Cardiac fibroblast (primary cell): Measurements from ENCODE around the gene MEOX1.

ENCODE experiments used
- DNase-seq, 2 donors: peaks; one replicate each; pipeline versions ENCODE4 v3.0.0 to v3.0.0-alpha.2; 2010; ENCODE audit warnings: low read depth in 2 of 2
- H3K4me3 ChIP-seq, 2 donors: replicated peaks in 1 of 2; 1 replicate in 1 of 2; 2 replicates in 1 of 2; pipeline ENCODE4 v1.5.1; 2011; ENCODE audit warnings: low read depth in 2 of 2, low read length in 2 of 2, mild to moderate bottlenecking in 2 of 2, moderate library complexity in 1 of 2
- TF ChIP-seq, protein P1 (sequence below): IDR thresholded peaks from one replicate; pipeline ENCODE4 v1.5.1; 2011; ENCODE audit warnings: low read depth, mild to moderate bottlenecking, low read length, inconsistent platforms

The MEOX1 gene

DNA sequence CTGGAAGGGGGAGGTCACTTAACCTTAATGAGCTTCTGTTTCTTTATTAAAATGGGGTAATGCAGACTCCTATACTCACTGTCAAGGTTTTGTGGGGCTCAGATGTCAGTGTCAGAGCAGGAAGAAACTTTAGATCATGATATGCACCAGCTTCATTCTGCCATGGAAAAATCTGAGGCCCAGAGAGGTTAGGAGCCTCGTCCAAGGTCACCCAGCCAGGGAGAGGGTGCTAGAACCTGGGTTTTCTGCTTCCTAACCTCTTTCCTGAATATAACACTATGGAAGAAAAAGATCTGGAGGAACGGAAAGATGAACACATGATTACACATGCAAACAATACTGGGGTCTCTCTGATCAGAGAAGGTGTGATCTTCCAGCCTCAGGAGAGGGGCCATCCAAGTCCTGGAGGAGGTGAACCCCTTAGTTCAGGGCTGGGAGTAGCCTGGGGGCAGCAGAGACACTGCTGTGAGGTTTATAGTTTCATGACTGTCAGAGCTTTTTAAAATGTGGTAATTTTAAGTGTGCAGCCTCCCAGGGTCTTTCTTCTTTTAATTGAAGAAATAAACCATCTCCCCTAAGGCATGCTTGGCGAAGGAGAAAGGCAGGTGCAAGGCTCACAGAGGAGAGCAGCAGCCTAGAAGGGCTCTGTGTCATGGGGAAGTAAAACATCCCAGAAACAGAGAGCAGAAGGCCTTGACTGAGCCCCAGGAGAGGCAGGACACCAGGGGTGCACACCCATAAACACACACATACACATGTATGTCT is 10.2 kb upstream of the MEOX1 start:
- TF ChIP-seq, protein P1, sequence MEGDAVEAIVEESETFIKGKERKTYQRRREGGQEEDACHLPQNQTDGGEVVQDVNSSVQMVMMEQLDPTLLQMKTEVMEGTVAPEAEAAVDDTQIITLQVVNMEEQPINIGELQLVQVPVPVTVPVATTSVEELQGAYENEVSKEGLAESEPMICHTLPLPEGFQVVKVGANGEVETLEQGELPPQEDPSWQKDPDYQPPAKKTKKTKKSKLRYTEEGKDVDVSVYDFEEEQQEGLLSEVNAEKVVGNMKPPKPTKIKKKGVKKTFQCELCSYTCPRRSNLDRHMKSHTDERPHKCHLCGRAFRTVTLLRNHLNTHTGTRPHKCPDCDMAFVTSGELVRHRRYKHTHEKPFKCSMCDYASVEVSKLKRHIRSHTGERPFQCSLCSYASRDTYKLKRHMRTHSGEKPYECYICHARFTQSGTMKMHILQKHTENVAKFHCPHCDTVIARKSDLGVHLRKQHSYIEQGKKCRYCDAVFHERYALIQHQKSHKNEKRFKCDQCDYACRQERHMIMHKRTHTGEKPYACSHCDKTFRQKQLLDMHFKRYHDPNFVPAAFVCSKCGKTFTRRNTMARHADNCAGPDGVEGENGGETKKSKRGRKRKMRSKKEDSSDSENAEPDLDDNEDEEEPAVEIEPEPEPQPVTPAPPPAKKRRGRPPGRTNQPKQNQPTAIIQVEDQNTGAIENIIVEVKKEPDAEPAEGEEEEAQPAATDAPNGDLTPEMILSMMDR, result no peak
- DNase-seq, result no peak
- H3K4me3 ChIP-seq, result no peak overlapping the region

DNA sequence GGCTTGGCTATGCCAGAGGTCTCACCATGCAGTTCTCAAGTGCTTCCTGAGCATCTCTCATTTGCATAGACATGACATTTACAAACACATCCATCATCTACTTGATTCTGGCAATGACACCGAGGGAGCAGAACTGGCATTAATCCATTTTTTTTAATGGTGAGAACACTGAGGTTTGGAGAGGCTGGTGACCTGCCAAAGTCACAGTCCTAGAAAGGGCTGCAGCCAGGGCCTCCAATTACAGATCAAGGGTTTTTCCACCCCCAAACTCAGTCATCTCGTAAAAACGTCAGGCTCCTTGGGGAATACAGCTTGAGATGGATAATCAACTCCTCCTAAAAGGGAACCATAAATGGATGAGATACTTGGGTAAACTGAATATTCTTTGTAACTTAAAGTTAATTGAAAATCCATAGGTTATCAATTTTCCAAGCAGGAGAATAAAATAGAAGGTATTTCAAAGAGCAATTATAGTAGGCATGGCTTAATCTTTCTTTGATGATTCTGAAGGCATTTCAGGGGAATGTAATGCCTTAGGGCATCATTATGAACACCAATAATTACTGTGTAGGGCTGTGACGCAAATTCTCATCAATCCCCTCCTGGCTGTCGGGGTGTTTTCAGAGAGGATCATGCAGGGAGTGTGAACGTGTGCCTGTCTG is 9.4 kb upstream of the MEOX1 start:
- H3K4me3 ChIP-seq, result no peak overlapping the region
- DNase-seq, result peak; percentile 32 to 73
- TF ChIP-seq, protein P1, result no peak

DNA sequence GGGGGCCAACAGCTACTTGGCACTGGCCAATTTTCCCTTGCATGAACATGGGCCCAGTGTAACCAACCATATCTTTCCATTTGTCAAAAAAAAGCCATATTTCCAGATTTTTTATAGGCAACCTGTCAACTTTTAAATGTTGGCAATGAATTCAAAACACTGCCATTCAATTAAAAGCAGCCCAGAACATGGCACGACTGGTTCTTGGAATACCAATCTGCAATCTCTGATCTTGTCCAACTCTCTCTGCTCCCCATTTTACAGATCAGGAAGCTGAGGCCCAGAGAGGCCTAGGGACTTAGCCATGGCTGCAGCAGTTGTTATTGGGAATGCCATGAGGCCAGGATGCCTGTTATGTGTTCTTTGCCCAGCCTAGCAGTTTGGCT is 8.9 kb upstream of the MEOX1 start:
- TF ChIP-seq, protein P1, result no peak
- no peak overlapping the region for H3K4me3 ChIP-seq
- no peak for DNase-seq

DNA sequence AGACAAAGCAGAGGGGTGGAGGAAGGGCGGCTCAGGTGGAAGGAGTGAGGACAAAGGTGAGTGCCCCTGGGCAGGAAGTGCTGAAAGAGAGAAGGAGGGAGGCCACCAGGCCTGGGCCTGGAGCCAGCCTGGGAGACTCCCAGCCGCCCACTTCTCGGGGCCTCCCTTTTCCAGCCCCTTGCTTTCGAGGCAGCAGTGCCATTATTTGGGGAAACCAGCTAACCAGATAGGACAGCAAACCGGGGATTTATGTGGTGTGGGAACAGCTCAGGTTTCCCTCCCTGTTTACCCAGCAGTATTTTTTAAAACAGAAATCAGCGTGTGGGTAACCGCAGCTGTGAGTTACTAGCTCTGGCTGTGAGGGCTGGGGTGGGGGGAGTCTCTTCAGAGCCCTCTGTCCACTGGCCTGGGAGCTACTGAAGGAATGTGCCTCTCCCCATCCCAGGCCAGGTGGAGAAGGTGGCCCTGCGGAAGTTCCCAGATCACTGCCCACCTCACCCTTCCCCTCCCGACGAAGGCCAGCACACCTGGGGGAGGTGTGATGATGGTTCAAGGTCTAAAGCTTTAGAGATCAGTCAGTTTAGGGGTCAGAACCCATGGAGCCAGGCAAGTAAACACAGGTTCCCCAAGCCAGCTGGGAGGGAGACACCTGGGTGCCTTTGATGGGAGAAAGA is 8.4 kb upstream of the MEOX1 start:
- no peak overlapping the region for H3K4me3 ChIP-seq
- DNase-seq, result no peak
- TF ChIP-seq, protein P1, result no peak

DNA sequence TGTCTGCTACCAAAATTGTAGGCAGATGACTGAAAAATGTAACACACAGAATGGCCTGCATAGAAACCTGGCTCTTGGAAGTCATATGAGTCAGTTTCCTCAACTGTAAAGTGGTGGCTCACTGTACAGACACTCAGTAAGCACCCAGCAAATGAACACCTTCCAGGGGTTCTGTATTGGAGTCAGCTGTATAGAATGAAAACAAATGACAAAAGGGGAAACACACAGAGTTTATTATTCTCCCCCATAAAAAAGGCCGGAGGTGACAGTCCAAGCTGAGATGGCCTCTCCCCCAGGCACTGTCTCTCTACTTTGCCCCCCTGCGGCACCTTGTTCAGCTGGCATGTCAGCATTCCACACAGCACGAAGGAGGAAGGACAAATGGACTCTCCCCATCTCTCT is 6.2 kb upstream of the MEOX1 start:
- TF ChIP-seq, protein P1, result no peak
- no peak overlapping the region for H3K4me3 ChIP-seq
- DNase-seq, result peak in 1 of 2 donors; percentile 52

DNA sequence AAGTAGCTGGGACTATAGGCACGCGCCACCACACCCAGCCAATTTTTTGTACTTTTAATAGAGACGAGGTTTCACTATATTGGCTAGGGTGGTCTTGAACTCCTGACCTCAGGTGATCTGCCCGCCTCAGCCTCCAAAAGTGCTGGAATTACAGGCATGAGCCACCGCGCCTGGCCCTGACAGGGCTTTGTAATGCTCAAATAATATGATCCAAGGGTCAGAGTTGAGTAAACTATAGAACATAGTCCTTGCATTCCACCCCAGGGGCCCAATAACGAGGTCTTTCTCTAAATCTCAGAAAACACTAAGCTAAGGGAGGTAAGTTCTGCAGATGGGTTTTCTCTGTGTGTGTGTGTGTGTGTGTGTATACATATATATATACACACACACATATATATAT is 5.8 kb upstream of the MEOX1 start:
- H3K4me3 ChIP-seq, result no peak overlapping the region
- no peak for DNase-seq
- TF ChIP-seq, protein P1, result no peak
